HG03103 (cell line): Measurements from ENCODE around the gene PAX5.

Source experiments
- ATAC-seq: cut with Tn5 transposase; IDR thresholded peaks from one replicate; pipeline ENCODE4 v1.9.1; 2021; ENCODE audit warnings: low read depth; ENCODE audit not compliant: unreplicated experiment

PAX5 gene

DNA sequence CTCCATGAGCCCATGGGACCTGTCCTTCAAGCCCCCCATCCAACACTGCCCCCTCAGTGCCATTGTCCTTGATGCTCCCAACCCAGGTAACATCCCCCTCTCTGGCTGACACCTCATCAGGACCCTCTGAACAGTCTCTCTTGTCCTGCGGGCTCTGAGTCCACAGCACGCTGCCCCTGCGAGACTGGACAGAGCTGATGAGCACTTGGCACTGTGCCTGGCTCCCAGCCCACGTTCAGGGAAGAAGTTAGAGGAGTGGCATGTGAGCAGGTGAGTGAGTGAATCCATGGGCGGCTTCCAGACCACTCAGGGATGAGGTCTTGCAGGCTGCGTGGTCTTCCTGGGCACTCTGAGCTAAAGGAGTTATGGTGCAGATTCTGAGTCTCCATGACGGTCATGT, 70.7 kb downstream of the PAX5 start:
- no peak for ATAC-seq

DNA sequence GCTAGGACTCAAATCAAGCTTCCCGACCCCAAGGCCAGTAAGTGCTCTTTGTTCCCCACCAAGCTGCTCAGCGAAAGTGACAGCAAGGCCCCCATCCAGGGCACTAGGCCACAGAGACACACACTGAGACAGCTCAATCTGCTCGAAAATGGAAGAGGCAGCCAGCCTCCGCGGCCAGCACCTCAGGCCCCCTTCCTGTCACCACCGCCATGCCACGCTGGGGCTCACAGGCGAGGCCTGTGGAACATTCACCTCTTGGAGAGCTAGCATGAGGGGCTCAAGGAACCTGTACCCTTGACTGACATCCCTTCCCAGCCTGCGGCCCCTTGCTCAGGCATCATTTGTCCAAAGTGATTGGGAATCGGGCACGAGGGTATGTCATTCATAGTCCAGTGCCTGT, 71.4 kb downstream of the PAX5 start:
- no peak for ATAC-seq

DNA sequence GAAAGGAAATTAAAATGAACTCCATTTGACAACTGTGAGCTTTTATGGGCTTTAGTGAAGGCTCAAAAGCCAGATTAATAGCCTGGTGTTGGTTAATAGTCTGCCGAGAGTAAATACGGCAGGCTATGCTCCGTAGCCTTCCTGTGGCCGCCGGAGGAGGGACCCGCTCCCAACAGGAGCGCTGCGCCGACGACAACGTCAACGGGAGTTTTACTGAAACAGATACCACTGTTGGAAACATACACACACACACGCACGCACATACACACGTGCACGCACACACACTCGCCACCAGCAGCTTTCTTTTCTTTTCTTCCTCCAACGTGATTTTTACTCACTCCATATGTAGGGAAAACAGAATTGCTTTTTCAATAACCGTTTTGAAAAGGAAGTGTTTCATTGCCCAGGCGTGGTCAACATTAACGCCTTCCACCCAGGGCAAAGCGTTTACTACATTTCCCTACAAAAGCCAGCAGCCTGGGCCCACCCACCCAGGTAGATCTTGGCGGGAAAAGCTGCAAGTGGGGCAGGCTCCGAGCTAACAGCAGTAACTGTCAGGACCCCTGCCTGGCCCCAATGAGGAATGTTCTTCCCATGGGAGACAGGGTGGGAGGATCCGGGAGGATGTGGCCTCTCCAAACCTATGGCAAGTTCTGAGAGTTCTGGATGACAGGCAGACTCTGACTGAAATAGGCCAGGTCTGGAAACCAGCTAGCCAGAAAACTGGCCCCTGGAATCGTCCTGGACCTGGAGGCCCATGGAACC, 72.3 kb downstream of the PAX5 start:
- no peak for ATAC-seq

DNA sequence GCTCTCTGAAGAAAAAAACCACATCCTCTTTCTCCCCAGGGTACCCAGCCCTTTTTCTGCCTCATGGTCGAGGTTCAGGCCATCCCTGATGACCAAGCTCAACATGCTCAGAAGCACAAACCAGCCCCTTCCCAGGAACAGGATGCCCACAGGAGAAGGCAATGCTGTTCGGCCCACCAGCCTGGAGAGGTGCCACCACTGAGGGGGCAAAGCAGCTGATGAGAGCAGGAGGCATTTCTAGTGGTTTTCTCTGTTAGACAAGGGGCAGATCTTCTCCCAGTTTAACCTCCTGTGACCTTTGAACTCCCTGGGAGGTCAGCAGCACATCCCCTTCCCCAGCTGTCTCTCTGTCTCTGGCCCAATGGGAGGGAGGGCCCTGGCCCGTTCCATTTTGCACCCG, 73.0 kb downstream of the PAX5 start:
- ATAC-seq: no peak

DNA sequence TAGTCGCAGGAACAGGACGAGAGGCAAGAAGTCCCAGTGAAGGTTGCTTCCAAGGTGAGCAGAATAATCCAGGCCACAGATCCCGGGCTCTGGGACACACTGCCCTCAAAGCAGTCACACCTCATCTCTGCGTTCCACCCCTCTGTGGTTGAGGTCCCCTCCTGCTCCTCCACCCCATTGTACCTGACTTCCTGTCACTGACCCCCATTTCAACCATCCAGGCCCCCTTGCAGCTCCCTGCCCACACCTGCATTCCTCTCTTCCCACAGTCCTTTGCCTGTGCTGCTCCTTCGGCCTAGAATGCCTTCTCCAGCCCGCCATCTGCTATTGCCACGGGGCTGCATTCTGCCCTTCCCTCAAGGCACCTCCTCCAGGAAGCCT, 73.5 kb downstream of the PAX5 start:
- ATAC-seq: no peak

DNA sequence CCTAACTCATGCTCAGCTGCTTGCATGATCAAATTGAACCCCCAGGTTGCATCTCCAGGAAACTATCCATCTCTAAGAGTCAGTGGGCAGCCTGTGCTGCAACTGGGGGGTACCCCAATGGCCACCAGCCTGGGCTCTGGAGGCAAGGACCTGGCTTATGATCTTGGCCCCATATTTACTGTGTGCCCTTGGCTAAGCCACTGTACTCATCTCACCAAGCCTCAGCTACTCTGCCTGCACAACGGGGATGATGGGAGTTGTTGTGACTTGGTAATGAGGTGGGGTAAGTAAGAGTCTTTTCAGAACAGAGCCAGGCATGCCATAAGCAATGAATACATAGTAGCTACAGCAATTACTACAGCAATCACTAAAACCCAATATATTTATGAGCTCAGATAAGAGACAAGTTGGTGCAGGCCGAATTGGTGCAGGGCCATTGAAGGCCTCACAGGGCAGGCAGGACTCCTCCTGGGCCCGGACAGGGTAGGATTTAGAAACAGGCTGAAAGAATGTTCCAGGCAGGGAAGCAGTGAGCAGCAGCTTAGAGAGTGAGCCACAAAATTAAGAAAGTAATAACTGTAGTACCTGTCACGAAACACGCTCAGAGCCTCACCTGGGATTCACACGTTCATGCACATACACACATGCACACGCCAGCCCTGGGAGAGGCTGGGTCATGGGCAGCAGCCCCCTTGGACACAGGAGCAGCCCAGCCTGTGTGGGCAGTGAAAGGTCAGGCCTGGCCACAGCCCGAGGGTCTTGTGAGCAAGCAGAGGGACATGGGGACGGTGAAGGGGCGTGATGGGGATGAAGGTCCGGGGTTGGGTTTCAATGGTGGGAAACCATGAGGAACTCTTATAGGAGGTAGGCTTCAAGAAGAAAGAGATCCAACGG, 74.1 kb downstream of the PAX5 start:
- ATAC-seq: no peak

DNA sequence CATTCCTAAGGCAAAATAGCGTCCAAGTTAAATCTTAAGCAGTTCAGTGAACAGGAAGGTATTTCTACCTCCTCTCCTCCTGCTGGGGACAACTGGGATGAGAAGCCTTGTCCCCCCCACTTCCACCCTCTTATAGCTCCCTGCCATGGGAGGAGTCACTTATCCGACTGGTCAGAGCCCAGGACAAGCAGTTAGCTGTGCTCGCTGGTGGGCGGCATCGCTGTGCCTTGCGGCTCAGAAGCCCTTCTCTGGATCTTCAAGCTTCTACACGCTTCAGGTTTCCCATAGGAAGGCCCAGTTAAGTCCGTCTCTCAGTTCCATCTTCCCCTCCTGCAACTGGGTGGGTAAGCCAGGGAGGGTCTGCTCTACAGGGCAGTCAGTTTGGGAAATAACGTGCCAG, 77.2 kb downstream of the PAX5 start:
- no peak for ATAC-seq

DNA sequence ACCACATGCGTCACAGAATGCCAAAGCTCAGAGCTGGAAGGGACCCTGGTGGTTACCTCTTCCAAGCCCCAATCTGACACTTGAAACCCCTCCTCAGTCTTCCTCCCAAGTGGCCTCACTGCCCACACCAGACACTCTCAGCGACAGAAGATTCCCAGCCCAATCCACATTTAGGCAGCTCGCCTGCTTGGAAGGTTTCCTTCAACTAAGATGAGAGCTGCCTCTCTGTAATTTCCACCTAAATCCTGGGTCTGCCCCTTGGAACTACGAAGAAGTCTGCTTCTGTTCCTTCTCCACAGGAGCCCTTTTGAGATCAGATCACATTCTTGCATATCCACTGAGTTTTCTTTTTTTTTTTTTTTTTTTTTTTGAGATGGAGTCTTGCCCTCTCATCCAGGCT, 83.7 kb downstream of the PAX5 start:
- ATAC-seq: no peak

DNA sequence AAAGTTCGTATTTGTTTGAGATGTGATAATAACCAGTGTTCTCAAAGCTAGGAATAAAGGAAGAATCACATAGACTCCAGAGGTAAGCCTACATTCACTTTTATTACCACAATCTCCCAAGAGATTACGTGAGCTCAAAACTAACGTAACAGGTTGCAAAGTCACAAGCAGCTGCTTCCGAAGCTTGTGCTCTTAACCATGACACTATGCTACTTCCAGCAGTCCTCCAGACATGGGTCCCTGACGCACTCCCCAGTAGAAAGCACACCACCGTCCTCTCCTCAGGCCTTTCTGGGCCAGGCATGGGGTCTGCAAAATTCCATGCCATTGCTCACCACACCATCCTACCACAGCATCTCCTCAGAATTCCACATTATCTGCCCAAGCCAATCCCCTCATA, 84.6 kb downstream of the PAX5 start:
- ATAC-seq: no peak

DNA sequence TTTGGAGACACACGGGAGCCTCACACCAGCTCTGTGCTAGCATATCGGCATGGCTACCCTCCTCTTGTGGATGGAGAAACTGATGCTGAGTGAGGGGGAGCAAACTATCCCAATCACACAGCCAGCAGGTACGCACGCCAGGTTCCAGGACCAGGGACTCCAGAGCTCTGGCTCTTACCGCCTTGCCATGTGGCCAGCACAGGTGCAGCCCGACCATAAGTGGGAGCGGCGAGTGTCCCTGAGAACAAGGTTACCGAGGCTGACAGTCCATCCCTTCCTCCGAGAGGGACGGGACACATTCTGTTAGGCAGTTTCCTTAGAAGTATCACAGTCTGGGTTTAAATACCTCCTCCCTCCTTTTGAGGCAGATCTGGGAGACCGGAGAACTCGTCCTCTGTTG, 86.0 kb downstream of the PAX5 start:
- ATAC-seq: no peak

DNA sequence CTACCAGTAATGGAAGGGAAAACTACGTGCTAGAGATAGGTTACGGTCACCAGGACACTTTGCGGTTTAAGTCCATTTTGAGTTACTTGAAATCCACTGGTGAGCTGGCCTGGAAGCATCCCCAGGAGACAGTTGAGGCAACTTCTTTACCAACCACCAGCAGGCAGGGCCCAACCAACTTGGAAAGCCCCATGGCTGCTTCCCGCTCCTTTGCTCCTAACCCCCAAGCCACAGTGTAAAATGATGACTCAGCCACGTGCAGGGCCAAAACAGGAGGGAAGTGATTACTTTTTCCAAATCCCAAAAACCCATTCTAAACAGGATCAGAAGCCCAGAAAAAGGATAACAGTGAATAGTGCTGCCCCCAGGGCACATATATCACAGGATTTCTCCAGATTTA, 87.4 kb downstream of the PAX5 start:
- ATAC-seq: no peak

DNA sequence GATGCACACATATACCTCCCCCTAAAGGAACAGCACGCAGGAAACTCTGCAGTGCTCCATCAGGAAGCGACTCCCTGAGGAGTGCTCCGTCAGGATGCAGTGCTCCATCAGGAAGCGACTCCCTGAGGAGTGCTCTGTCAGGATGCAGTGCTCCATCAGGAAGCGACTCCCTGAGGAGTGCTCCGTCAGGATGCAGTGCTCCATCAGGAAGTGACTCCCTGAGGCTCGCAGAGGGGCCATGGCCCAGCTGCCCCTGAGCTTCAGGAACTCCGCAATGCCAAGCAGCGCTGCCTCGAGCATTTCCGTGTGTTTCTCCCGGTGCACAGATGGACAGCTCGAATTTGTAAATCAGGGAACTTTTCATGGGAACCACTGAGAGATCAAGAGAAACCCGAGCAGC, 88.1 kb downstream of the PAX5 start:
- ATAC-seq: no peak

DNA sequence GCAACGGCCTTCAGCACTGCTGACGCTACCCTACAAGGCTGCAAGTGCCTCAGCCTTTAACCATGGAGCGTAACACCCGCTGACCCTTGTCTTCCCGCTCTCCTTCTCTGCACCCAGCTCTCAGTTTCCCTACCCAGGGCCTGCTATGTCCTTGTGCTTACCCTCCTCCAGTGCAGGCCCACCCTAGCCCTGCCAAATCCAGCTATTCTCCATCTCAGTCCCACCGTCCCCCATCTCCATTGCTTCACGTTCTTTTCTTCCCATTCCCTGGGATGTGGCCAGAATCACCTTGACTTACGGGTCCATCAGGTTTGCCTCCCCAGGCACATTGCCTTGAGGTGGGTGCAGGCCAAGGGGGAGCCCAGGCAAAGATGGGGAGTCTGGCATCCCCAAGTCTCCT, 91.2 kb downstream of the PAX5 start:
- no peak for ATAC-seq

DNA sequence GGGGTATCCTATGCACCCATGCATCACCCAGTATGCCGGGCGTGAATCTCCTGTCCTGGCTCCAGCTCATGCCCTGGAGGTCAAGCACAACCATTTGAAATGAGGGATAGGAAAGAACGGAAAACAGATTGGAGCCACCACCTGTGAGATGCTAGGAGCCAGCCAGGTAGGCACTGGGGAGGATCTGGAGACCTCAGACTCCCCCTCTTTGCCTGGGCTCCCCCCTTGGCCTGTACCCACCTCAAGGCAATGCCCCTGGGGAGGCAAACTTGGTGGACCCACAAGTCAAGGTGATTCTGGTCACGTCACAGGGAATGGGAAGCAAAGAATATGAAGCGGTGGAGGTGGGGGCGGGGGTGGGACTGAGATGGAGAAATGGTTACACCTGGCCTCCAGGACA, 92.6 kb downstream of the PAX5 start:
- ATAC-seq: no peak

DNA sequence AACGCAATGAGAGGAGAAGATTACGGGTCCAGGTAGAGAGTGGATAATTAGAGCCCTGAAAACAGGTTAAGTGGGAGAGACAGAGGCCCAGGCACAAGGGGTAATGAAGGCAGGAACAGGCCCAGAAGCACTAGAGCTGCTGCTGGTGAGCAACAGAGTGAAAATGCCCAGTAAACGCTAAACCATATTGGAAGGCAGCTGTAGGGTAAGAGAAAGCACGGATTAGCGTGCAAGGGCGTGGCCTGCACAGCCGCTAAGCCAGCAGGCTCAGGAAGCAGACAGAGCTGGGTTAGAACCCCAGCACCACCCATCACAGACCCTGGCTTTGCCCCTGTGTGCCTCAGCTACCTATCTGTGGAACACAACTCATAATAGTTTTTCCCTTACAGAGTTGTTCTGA, 93.2 kb downstream of the PAX5 start:
- no peak for ATAC-seq

DNA sequence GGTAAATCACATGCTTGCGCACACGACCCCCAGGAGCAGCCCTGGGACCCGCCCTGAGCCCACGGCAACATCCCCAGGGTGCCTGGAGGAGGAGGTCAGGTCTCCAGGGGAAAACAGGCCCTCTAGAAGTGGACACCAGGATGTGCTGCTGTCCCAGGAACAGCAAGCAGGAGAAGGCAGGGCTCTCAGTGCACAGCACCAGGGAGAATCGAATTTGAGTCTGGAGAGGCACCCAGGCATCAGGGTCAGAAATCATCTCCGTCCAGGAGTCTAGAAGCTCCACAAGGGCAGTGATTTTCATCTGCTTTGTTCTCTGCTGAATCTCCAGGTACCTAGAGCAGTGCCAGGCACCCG, 93.6 kb downstream of the PAX5 start:
- no peak for ATAC-seq

DNA sequence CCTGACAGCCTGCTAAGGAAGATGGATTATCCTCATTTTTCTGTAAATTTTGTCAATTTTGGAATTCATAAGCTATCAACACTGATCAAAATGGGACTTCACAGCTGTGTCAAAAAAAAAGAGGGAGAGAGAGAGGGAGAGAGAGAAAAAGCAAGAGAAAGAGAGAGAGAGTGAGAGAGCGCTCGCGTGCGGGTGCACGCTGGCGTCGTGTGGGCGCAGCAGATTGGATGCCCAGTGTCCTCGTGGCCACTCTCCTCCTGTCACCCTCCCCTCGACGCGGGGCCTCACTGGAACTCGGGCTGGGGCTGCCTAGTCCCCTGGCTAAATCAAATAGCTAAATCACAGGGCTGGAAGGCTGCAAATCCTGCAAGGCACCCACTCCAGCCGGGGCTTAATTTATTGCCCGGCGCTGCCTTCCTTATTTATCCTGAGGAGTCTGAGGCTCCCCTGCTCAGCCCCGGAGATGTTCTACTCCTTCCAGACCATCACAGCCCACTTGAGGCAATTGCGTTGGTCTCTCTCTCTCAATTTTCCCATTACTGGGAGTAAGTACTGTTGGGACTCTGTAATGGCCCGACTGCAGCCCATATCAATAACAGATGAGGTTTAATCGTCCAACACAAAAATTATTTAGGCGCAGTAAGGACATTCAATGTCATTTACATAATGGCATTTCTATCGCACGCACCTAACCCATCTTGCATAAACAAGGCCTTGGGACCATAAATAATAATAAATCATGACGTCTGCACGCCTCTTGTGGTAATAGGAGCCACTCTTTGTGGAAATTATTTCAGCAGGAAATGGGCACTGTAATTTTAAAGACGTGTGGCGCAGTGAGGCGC, 94.2 kb downstream of the PAX5 start:
- ATAC-seq: no peak

DNA sequence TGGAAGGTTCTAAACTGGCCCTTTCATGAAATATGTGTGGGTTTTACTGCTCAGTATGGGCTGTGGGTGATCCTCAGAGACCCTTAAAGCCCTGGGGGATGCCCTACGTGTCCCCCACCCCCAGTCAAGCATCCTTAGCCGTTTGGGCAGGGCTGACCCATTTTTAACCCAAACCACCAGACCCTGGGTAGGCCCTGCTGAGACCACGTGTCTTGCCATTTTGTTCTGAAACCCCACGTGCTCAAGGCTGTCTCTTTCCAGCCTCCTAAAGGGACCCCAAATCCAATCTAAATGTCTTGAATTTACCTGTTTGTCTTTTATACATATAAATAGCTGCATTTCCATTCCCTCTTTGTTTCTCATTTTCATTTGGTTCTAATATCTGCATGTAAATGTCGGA, 94.9 kb downstream of the PAX5 start:
- ATAC-seq: no peak

DNA sequence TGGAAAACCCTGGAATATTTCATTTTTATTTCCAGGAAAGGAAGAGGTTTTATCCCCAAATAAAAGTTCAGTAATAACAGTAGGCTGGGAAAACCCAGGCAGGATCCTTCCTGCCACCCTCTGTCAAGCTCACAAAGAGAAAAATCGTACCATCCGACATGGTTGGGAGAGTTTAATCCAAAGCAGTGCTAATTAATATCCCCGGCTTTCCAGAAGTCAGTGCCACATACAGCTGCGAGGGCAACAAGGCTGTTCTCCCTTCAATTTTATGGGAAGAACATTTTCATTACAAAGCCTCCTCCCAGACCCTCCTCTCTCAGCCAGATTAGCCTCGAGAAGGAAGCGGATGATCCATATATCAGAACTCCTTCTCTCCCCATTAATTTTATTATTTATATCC, 95.5 kb downstream of the PAX5 start:
- ATAC-seq: no peak

DNA sequence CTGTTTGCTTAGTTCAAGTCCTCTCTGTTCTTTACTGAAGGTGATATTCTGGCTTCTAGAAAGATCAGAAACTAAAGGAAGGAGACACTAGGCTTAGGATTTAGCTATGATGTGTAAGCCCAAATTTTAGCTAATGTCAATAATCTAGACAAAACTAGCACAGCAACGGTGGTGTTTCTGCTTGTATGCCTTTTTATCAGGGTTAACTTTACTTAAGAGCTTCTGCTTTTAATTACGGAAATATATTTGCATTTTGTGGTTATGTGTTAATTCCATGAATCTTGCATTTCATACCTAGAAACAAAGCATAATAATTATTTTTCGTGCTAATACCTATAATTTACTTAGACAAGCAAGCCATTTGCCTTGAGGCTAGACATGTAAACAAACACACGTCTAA, 96.1 kb downstream of the PAX5 start:
- ATAC-seq: no peak

DNA sequence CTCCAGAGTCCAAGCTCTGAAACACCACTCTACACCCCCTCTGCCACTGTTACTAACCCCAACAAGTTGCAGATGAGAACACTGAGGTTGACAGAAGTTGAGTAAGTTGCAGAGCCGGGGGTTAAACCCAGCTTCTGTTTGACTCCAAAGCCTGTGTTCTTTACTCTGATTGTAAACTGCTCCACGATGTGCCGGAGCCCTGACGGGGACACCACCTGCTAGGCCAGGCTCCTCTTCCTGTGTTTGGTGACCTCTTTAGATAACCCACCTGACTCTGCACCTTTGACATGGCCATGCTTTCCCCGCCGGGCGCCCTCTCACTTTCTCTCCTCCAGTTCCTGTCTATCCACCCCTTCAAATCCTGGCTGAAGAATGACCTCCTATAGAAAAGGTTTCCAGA, 96.7 kb downstream of the PAX5 start:
- no peak for ATAC-seq
